Fibroblast of pulmonary artery (primary cell): ENCODE measurements around the gene GUCA1C.

Experiments used
- DNase-seq: peaks from one replicate; pipeline ENCODE4 v3.0.0-alpha.2; 2010; ENCODE audit warnings: low read depth
- H3K4me3 ChIP-seq: replicated peaks from 2 replicates; pipeline ENCODE4 v1.5.1; 2011; ENCODE audit warnings: low read depth, mild to moderate bottlenecking, control low read depth, low read length, moderate library complexity
- CTCF ChIP-seq: IDR thresholded peaks from 2 replicates; pipeline ENCODE4 v1.5.1; 2011; ENCODE audit warnings: mild to moderate bottlenecking, control low read depth, low read length, inconsistent platforms; ENCODE audit errors: missing control alignments

The GUCA1C gene

GRCh38 chr3:108887777-108888176 is 65.9 kb downstream of the GUCA1C start:
- no peak overlapping the region for H3K4me3 ChIP-seq
- DNase-seq = no peak
- no peak for TF ChIP-seq CTCF

- no peak for TF ChIP-seq CTCF
- H3K4me3 ChIP-seq = no peak overlapping the region
- DNase-seq = no peak
Observed at GRCh38 chr3:108887121-108887520, 66.6 kb downstream of the GUCA1C start.

GRCh38 chr3:108883373-108883772 is 70.3 kb downstream of the GUCA1C start:
- no peak for DNase-seq
- no peak for TF ChIP-seq CTCF
- H3K4me3 ChIP-seq = no peak overlapping the region

DNA sequence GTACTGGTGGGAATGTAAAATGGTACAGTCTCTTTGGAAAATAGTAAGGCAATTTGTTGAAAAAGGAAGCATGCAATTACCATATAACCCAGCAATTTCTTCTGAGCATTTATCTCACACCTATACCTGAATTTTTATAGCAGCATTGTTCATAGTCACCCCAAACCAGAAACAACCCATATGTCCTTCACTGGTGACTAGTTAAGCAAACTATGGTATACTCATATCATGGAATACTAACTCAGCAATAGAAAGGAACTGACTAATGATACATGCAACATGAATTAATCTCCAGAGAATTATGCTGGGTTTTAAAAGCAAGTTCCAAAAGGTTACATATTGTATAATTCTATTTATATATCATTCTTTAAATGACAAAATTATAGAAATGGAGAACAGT is 70.9 kb downstream of the GUCA1C start:
- no peak for TF ChIP-seq CTCF
- DNase-seq = no peak
- H3K4me3 ChIP-seq = no peak overlapping the region

DNA sequence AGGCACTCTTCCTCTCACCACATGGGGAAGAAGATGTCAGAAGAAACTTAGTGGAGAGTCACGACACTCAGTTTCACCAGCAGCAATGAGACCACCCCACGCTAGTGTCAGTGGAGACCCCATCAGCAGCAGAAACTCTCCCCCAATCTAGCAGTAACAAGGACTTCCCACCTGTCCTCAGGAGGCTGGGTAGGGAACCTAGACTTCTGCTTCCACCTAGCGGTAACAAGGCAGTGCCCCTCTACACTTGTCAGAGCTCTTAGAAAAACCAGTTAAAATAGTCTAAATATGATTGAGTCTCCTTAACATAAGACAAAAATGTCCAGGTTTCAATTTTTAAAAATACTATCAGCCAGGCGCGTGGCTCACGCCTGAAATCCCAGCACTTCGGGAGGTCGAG is 73.8 kb downstream of the GUCA1C start:
- no peak for DNase-seq
- no peak for TF ChIP-seq CTCF
- no peak overlapping the region for H3K4me3 ChIP-seq

DNA sequence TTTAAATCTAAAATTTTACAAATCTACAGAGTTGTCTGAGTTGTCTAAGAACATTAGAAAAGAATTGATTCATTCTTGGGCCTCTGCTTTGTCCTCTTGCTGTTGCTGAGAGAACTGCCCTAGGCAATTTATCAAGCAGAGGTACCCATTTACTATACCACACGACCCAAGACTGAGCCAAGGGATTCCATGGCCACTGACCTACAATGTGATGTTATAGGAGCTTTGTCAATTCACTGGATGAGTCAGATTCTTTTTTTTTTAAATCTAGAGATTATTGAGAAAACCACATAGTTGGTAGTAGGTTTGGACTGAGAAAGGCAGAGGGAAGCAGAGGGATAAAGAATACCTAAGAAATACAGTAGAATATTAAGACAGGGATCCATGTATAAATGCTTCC is 75.8 kb downstream of the GUCA1C start:
- DNase-seq = no peak
- no peak overlapping the region for H3K4me3 ChIP-seq
- no peak for TF ChIP-seq CTCF

DNA sequence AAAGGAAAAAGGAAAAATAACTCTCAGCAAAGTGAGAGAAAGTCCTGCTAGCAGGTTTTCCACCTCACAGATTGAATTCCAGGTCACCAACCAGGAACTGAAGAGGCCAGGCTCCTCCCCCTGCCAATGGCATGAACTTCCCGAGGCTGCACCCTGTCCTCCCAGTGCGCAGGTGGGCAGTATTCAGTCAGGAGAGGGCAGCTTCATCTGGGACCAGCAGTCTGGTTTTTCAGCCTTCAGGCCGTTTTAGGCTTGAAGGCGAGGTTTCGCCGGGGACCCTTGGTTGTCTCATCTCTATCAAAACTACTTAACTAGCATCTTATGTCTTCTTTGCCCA is 89.9 kb downstream of the GUCA1C start:
- TF ChIP-seq CTCF = no peak
- no peak overlapping the region for H3K4me3 ChIP-seq
- no peak for DNase-seq
